HG02852 (cell line): ENCODE measurements around the gene RAD23B.
A peak's percentile ranks its signal among the peaks of the same experiment; 100 is the strongest.
"Not testable (repeated sequence)": the region's sequence is repeated elsewhere in the genome, so short reads cannot be mapped to it uniquely, and the experiment has no call there.

Experiments used
- ATAC-seq: cut with Tn5 transposase; IDR thresholded peaks from one replicate; pipeline ENCODE4 v1.9.1; 2021; ENCODE audit warnings: mild to moderate bottlenecking, moderate library complexity; ENCODE audit not compliant: unreplicated experiment

Gene RAD23B

DNA sequence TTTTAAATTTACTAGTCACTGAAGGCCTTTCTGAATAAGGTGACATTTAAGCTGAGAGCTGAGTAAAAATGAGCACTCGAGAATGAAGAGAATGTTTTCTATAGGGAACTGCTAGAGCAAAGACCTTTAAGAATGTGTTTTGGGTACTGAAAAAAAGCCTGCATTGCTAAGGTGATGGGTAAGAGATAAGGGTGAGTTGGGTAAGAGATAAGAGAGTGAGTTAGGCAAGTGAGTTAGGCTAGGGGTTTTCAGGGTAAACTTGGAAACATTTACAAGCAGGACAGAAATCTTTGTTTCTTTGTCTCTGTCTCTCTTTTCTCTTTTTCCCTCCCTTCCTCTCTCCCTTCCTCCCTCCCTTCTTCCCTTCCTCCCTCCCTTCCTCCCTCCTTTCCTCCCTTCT lies 5.6 kb downstream of the RAD23B start:
- ATAC-seq: no peak

DNA sequence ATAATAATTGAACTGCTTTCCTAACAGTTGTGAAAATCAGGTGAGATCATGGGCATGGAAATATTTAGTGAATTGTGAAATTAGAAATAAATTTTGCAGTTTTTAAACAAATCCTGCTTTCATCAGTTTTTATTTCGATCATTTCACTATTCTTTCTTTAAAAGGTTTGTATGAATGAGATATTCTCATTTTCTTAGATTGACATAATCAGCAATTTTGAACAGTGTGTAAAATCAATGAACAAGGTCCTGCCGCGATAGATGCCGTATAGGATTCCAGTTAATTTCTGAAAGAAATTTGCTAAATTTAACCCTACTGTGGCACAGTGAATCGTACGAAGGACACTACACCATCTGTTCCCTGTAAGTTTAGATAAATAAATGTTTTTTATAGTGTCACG lies 7.5 kb downstream of the RAD23B start:
- no peak for ATAC-seq

DNA sequence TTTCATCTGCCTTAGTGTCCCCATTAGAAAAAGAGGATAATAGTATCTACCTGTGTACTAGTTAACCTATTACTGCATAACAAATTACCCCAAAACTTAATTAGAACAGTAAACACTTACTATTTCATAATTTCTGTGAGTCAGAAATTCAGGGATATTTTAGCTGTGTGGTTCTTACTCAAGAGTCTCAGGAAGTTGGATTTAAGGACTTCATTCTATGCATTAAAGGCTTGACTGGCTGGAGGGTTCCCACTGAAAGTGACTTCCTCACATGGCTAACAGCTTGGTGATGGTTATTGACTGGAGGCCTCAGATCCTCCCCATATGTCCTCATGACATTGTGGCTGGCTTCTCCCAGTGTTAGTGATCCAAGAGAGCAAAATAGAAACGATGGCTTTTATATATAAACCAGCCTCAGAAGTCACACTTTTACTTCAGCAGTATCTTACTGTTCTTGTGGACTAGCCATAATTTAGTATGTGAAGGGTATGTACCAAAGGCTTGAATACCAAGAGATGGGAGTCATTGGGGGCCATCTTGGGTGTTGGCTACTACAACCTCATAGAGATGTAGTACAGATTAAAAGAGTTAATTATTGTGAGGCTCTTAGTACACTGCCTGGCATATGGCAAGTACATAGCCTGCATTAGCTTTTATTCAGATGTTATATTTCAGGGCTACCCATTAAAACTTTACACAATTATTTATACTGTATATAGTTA lies 9.9 kb downstream of the RAD23B start:
- no peak for ATAC-seq

DNA sequence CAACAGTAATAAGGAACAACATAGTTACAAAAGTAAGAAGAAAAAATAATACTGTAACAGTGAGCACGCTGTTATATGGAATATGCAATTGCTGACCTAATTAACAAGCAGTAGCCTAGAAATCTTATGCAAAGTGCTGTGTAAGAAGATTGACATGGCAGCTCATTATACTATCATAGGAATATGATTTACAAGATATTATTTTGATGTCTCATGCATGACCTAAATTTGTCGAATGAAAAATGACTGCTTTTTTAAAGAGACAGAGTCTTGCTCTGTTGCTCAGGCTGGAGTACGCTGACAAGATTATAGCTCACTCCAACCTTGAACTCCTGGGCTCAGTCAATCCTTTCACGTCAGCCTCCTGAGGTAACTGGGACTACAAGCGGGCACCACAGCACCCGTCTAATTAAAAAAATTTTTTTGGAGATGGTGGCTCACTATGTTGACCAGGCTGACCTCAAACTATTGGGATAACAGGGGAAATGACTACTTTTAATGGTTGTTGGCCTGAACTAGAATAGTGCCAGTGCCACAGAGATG lies 10.5 kb downstream of the RAD23B start:
- no peak for ATAC-seq

DNA sequence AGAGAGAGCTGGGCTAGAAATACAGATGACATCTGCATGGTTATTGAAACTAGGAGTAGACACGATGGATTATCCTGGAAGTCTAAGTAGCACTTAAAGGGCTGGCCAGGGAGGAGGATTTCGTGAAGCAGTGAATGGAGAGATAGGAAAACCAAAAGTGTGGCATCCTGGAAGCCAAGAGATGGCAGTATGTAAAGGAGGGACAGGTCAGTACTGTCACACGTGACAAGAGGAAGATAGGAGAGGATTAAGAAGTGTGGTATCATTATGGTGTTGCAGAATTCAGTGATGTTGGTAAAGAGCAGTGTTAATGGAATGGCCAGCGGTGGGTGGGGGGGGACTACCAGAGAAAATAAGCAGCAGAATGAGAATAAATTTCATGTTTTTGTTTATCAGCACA lies 11.7 kb downstream of the RAD23B start:
- no peak for ATAC-seq

DNA sequence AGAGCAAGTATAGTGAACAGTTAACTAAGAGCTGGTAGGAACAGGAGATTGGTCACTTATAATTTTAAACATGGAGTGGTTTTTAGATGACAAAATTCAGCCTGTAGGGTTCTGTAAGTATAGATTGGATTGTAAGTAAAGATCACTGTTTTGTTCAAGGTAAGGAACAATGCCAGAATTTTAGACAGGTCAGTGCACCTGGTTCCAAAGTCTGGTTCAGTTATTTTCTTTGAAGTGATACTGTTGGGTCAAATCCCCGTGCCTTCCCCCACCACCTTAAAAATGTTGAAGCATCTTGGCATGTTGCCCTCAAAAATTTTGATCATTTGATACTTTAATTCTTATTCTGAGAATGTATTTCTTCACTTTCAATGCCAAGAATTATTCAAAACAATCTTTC lies 12.9 kb downstream of the RAD23B start:
- ATAC-seq: no peak

DNA sequence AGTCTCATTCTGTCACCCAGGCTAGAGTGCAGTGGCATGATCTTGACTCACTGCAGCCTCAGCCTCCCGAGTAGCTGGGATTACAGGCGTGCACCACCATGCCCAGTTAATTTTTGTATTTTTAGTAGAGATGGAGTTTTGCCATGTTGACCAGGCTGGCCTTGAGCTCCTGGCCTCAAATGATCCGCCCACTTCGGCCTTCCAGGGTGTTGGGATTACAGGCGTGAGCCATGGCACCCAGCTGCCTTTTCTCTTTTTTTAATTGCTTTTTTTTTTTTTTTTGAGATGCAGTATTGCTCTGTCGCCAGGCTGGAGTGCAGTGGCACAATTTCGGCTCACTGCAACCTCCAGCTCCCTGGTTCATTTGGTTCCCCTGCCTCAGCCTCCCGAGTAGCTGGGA lies 13.5 kb downstream of the RAD23B start:
- ATAC-seq: not testable (repeated sequence)

DNA sequence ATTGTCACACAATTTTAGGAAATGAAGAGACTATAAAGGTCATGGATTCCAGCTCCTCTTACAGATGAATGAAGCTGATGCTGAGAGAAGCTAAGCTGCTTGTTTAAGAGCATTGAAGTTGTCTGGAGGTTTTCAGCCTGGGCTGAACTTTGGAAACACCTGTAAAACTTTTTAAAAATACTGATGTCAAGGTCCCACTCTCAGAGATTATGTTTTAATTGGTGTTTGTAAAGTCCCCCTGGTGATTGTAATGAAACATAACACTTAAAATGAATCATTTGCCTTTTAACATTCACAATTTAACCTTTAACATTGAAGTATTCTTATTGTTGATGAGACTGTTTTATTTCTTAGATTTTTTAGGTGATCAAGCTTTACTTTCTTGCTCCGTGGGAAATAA lies 16.4 kb downstream of the RAD23B start:
- ATAC-seq: no peak

DNA sequence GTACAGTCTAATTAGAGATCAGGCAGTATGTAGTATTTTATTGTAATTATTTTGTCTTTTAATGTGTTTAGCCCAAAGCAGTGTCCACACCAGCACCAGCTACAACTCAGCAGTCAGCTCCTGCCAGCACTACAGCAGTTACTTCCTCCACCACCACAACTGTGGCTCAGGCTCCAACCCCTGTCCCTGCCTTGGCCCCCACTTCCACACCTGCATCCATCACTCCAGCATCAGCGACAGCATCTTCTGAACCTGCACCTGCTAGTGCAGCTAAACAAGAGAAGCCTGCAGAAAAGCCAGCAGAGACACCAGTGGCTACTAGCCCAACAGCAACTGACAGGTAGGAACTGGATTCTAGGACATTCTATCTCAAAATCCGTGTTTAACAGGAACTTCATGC lies 23.2 kb downstream of the RAD23B start:
- no peak for ATAC-seq

DNA sequence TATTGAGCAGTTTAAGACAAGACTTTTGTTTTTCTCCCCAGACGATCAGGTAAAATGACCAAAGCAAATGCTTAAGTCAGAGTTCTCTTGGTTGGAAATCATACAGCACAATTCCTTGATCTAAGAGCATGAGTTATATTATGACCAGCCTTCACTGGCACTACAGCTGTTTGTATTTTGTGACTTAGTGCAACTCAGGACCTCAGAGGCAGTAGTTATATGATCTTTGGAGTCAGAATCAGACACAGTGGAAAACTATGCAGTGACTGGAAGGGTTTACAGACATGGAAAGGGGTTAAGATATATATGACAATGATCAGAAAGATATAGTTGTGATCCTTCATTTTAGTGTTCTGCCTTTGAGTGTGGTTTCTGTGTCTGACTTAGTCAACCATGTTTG lies 24.3 kb downstream of the RAD23B start:
- ATAC-seq: no peak

DNA sequence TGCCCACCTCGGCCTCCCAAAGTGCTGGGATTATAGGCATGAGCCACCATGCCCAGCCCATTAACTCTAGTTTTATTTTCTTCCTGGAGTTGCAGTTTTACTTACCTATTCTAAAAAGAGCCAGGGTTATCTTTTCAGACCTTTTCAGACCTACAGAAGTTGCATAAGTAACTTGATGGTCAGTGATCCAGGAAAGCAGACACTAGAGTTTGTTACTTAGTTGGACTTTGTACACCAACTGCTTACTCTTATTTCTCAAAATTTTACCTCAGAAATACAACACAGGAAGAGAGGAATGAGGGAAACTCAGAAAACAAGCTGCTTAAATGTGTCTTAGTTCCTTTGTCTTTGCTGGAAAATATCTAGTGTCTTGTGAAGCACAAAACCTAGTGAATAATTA lies 25.4 kb downstream of the RAD23B start:
- no peak for ATAC-seq

DNA sequence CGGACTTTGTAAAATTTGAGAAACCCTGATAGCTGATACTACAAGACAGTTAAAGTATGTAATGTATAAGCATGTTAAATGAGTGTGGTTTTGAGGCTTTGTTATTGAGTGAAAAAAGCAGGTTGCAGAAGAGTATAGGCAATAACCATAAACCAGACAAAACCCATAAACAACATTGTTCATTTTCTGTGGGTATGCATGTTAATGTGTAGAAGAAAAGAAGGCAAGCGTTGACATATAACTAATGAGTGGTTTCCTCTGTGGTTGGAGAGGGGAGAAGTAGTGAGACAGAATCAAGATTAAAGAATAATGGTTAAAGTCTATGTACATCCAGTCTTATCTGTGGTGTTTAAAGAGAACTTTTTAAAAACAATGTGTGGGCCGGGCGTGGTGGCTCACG lies 26.2 kb downstream of the RAD23B start:
- no peak for ATAC-seq

DNA sequence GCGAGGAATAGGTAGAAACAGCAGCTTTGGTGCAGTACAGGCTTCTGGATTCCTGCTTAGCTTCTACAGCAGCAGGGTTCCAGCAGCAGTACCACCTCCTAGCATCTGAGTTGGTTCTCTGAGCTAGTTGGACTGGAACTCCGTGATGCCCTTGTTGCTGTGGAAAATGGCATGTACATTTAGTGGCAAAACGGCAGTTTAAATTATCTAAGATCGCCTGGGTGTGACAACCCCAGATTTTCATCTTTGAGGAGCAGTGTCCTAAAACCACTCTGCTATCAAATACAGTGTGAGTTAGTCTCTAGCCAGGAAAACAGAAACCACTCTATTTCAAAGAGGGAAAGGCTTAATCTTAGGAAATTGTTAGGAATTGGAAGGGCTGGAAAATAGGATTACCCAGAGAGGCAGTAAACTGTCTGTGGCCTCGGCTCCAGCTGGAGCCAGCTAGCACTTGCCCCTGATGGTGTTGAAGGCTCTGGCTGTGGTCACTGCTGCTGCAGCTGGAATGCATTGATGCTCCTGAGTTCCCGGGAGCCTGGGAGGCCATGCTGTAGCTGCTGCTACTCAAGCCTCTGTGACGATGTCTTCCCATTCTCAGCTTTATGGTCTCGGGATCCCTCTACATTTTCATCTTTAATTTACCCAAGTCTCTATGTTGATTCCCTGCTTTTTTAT lies 29.4 kb downstream of the RAD23B start:
- no peak for ATAC-seq

DNA sequence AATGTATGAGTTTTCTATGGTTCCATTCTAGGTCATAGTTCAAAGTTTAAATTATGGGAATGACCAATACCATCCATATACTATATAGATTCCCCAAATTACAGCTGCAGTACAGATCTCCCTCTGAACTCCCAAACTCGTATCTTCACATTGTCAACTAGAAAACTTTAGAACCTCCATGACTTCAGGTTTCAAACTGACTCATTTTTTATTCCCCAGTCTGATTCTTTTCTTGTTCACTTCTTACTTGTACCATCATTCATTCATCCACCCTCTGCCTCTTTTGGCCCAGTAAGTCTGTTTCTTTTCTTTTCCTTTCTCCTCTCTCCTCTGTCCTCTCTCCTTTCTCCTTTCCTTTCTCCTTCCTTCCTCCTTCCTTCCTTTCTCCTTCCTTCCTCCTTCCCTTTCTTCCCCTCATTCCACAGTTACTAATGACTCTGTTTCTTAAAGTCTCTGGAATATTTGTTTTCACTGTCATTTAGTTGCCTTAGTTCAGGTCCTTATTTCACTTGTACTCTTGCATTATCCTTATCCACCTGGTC lies 30.5 kb downstream of the RAD23B start:
- no peak for ATAC-seq

DNA sequence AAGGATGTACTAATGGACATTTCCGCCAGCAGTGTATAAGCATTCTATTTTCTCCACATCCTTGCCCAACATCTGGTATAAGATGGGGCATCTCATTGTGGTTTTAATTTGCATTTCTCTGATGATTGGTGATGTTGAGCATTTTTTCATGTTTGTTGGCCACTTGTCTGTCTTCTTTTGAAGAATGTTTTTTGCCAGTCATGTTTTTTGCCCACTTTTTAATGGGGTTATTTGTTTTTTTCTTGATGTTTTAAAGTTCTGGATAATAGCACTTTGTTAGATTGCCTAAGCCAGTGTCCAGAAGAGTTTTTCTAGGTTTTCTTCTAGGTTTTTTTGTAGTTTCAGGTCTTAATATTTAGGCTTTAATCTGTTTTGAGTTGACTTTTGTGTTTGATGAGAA lies 31.7 kb downstream of the RAD23B start:
- ATAC-seq: no peak

DNA sequence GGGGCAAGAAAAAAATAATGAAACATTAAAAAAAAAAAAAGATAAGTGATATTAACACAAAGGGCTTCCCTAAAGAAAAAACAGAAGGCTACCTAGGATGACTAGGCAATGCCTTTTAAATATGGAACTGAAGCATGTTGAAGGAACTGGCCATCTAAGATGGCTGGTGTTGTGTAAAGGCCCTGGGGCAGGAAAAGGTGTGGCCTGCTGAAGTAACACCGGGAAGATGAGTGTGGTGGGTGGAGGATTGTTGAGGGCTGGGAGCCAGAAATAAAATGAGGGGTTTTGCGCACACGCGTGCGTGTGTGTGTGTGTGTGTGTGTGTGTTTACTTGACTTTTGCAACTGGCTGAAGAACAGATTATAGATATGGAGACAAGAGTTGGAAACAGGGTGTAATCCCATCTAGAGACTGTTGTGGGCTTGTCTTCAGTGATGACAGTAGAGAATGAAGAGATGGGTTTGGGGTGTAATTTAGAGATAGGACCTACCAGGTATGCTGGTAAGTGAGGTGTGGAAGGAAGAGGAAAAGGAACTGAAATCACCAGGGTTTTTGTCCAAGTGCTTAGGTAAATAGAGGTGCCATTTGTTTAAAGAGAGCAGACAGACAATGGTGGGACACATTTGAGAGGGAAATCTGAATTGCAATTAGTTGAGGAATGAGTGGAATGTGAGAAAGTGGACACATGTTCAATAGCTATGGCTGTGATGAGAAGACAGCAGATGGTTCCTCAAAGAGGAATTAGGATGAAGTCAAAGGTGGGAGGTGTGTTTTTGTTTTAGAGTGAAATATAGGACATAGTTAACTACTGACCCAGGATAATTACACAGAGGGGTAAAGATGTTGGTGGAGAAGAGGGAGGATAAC lies 33.9 kb downstream of the RAD23B start:
- peak; percentile 40 for ATAC-seq

DNA sequence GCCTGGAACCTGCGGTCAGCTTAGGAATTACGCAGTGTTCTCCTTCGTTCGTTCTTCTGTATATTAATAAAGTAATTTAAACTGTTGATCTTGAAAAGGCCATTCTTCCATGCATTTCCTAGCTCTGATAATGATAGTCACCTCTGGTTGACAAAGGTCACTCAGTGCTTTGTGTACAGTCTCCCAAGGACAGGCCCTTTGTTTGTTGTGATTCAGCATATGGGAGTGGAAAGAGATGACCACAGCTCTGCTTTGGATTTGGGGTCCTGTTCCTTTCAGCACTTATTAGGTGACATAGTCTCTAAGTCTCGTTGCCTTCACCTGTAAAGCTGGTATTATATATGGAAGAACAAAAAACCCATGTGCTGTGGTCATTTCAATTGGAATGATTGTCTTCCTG lies 39.6 kb downstream of the RAD23B start:
- ATAC-seq: no peak

DNA sequence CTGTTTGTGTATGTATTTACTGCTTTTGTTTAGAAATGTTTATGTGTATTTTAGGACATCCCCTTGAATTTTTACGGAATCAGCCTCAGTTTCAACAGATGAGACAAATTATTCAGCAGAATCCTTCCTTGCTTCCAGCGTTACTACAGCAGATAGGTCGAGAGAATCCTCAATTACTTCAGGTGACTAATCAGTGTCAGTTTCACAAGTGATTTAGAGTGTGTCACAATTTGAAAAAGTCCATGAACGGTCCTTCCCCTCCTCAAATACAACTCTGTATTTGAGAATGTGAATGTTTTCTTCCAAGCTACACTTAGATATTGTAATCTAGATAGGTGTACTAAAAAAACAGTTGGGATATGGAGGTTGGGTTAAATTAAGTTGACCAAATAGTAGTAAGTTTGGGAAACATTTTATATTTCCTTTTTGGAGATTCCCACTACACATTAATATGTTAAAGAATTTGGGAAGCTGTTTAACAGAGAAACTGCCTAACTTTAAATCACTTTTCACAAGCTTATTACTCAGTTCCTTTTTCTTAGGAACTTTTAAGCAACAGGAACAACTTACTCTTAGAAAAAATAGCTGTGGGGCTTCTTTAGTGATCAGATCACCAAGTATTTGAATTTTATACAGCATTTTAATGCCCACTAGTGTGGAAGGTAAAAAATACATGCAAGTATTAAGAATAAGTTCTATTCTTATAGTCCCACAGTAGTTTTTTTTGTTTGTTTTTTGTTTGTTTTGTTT lies 40.9 kb downstream of the RAD23B start:
- no peak for ATAC-seq

DNA sequence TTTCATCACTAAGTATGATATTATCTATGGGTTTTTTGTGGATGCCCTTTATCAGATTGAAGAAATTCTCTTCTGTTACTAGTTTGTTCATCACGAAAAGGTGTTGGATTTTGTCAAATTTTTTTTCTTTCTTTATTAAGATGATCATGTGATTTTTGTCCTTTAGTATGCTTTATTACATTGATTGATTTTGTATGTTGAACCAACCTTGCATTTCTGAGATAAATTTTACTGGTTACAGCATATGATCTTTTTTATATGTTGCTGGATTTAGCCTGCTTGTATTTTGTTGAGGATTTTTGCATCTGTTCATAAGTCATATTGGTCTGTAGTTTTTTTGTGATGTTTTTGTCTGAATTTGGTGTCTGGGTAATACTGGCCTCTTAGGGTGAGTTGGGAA lies 42.8 kb downstream of the RAD23B start:
- no peak for ATAC-seq

DNA sequence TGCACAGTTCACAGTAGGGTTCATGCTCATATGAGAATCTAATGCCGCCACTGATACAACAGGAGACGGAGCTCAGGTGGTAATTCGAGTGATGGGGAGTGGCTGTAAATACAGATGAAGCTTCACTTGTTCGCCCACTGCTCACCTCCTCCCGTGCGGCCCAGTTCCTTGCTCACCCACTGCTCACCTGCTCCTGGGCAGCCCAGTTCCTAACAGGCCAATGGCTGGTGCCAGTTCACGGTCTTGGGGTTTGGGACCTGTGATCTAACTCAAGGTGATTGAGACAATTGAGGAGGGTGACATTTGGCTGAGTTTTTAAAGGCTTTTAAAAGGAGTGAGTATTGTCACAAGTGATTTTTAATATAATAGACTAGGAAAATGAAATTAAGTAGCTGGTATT lies 45.4 kb downstream of the RAD23B start:
- no peak for ATAC-seq

DNA sequence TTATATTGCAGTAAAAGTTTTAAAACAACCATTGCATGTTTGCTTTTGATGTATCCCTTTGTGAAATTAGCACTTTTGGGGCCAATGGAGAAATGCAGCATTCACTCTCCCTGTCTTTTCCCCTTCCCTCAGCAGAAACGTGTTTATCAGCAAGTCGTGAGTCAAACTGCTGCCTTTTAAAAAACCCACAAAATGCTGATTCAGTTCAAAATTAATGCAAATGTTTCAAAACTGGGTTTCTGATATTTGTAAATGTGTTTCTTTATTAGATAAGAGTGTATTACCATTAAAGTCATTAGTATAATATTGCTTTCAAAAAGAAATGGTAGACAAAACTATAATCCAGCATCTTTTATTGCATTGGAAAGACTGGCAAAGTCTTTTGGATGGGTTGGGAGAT lies 47.3 kb downstream of the RAD23B start:
- ATAC-seq: no peak
